ENCODE data around the gene LRFN3. TPM values are rescaled to one million over a fixed set of nuclear protein-coding genes. Genes with fewer than 3 reads are reported as not detected.
A peak's percentile ranks its signal among the peaks of the same experiment; 100 is the strongest.

LRFN3 gene
- total and polyA plus RNA-seq, 2 of the 4 experiments (the other 2 are of a cell fraction): 0.36 to 4.8 TPM

DNA sequence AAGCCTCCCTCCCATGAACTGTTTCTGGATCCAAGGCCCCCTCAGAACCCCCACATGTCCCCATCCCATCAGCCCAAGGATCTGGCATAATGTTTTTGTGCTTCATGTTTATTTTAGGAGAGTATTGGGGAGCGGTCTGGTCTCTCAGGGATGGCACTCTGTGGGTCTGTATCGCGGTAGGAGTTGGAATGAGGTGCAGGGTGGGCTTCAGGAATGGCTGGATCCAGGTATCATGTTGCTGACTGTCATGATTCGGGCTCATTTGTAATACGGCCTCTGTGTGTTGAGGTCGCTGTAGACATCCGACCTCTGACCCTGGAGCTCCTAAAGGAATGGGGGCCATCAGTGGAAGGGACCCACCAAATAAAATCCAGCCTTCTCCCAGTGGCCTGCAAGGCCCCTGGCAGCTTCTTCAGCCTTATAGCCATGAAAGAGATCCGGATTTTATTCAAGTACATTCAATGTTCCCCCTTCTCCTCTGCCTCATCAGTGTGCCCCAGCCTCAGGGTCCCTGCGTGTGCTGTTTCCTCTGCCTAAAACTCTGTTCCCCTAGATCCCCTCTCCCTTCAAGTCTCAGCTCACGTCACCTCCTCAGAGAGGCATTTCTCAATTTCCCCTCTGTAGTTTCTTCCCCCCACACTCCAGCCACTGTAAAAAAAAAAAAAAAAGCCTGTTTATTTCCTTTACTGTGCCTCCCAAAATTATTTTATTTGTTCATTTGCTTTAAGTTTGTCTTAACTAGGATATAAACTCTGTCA is 31.7 kb upstream of the LRFN3 start:
- no peaks in the 10 kb centered on the region for H3K27me3 ChIP-seq (ENCODE audit: control insufficient read depth, insufficient read depth, low read length)
- CTCF ChIA-PET: no interaction called here
- H4K91ac ChIP-seq (ENCODE audit: insufficient read depth, low read depth, low read length): peak overlapping the region; percentile 51
- H2AK5ac ChIP-seq (ENCODE audit: low read depth, low read length): peak overlapping the region; percentile 76
- no peaks in the 10 kb centered on the region for H3K36me3 ChIP-seq (ENCODE audit: control insufficient read depth, insufficient read depth, low read length)
- peak overlapping the region; percentile 79 for H2BK120ac ChIP-seq (ENCODE audit: low read depth, low read length)
- POLR2A ChIA-PET (ENCODE audit: unreplicated experiment): no interaction called here
- H2BK15ac ChIP-seq (ENCODE audit: low read depth, low read length): peak overlapping the region; percentile 81; the same call in 1 of the 3 replicates
- H2BK5ac ChIP-seq (ENCODE audit: low read depth, low read length, poor library complexity, severe bottlenecking): peak overlapping the region; percentile 71
- H2BK20ac ChIP-seq (ENCODE audit: low read depth, low read length): peak overlapping the region; percentile 82
- H3K9me1 ChIP-seq (ENCODE audit: insufficient read depth, low read length): peaks cover 22% of the 10 kb centered on the region
- in situ Hi-C loops (cut with MboI; ENCODE audit: low sequenced_read_pairs) (no loop called here), intact Hi-C loops (cut with micrococcal nuclease) (no loop called here), dilution Hi-C loops (cut with HindIII; ENCODE audit: low sequenced_read_pairs, unreplicated experiment) (no loop called here)
- peak overlapping the region; percentile 72 for H3K4ac ChIP-seq (ENCODE audit: low read depth, low read length)
- peak overlapping the region; percentile 69 for H2AK9ac ChIP-seq (replicated peaks; ENCODE audit: low read depth, low read length, poor library complexity)
- H3K9me3 ChIP-seq (ENCODE audit: control insufficient read depth, insufficient read depth, low read length): no peaks in the 10 kb centered on the region
- no TSS peak for BruUV-seq (replicated peaks)
- no peak for DNase-seq
- 91% methylated on average over 5 of the region's 10 CpGs; no CpG with 5 or more reads in 1 of the 2 experiments for WGBS, 2 experiments (ENCODE audit: extremely low coverage in 2 of 2, insufficient read length in 1 of 2)
- ATAC-seq (ENCODE audit: low read depth): no peak
- H3K27ac ChIP-seq (ENCODE audit: insufficient read depth, low read length): peak overlapping the region; percentile 80
- H2AFZ ChIP-seq (replicated peaks; ENCODE audit: low read length, poor library complexity): peak overlapping the region; percentile 52
- H3K4me3 ChIP-seq (ENCODE audit: insufficient read depth, low read depth, low read length): no peak overlapping the region
- peak overlapping the region; percentile 31; the same call in 1 of the 2 replicates for H3K9ac ChIP-seq (ENCODE audit: low read depth, low read length)
- no peaks in the 10 kb centered on the region for H4K20me1 ChIP-seq (ENCODE audit: insufficient read depth, low read length)
- no peak overlapping the region for H3K4me2 ChIP-seq (ENCODE audit: low read depth, low read length)
- peaks cover 31% of the 10 kb centered on the region for H3K4me1 ChIP-seq (ENCODE audit: control insufficient read depth, insufficient read depth, low read length)
- H4K8ac ChIP-seq (ENCODE audit: low read depth in 2 of 2, low read length in 2 of 2): peak overlapping the region in 1 of 2 experiments; percentile 84; a peak in 2 of 4 replicates
- H3K18ac ChIP-seq (ENCODE audit: low read depth, low read length): 0 out of 2 replicates have a peak overlapping the region, but pooled peaks have one; percentile 24
- peak overlapping the region; percentile 55; the same call in 1 of the 2 replicates for H4K5ac ChIP-seq (ENCODE audit: low read depth, low read length)
- no peak overlapping the region; the same call in 1 of the 2 replicates for H3K14ac ChIP-seq (replicated peaks; ENCODE audit: low read depth, low read length)
- no peak overlapping the region; the same call in 1 of the 2 replicates for H3K23ac ChIP-seq (ENCODE audit: low read depth, low read length)
- H3K56ac ChIP-seq (ENCODE audit: extremely low read depth, insufficient read depth, low read length): no peak overlapping the region
- peaks cover 0 to 7% of the 10 kb centered on the region in 2 experiments; a peak in 3 of 4 replicates for H3K79me1 ChIP-seq (ENCODE audit: low read depth in 1 of 2, low read length in 2 of 2)
- TF ChIP-seq CEBPB (IDR thresholded peaks at IDR 0.05; ENCODE audit: low read depth, low read length): no peak
- TF ChIP-seq MXI1 (IDR thresholded peaks at IDR 0.05; ENCODE audit: borderline replicate concordance, low read depth, low read length): no peak
- TF ChIP-seq FOS (IDR thresholded peaks at IDR 0.05; ENCODE audit: low read depth, low read length): no peak
- TF ChIP-seq, protein P1, sequence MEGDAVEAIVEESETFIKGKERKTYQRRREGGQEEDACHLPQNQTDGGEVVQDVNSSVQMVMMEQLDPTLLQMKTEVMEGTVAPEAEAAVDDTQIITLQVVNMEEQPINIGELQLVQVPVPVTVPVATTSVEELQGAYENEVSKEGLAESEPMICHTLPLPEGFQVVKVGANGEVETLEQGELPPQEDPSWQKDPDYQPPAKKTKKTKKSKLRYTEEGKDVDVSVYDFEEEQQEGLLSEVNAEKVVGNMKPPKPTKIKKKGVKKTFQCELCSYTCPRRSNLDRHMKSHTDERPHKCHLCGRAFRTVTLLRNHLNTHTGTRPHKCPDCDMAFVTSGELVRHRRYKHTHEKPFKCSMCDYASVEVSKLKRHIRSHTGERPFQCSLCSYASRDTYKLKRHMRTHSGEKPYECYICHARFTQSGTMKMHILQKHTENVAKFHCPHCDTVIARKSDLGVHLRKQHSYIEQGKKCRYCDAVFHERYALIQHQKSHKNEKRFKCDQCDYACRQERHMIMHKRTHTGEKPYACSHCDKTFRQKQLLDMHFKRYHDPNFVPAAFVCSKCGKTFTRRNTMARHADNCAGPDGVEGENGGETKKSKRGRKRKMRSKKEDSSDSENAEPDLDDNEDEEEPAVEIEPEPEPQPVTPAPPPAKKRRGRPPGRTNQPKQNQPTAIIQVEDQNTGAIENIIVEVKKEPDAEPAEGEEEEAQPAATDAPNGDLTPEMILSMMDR (conservative IDR thresholded peaks at IDR 0.05; ENCODE audit: low read depth, low read length): no peak
- TF ChIP-seq, protein P2, sequence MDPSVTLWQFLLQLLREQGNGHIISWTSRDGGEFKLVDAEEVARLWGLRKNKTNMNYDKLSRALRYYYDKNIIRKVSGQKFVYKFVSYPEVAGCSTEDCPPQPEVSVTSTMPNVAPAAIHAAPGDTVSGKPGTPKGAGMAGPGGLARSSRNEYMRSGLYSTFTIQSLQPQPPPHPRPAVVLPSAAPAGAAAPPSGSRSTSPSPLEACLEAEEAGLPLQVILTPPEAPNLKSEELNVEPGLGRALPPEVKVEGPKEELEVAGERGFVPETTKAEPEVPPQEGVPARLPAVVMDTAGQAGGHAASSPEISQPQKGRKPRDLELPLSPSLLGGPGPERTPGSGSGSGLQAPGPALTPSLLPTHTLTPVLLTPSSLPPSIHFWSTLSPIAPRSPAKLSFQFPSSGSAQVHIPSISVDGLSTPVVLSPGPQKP (IDR thresholded peaks at IDR 0.05; ENCODE audit: borderline replicate concordance, low read depth, low read length): no peak
- TF ChIP-seq BHLHE40 (IDR thresholded peaks at IDR 0.05; ENCODE audit: low read depth, low read length): no peak
- TF ChIP-seq SMC3 (IDR thresholded peaks at IDR 0.05; ENCODE audit: low read depth, low read length): no peak
- TF ChIP-seq NFE2L2 (IDR thresholded peaks at IDR 0.05; ENCODE audit: low read depth, low read length): no peak
- no peak for TF ChIP-seq MAFK (IDR thresholded peaks at IDR 0.05; ENCODE audit: low read depth, low read length)
- TF ChIP-seq CHD1 (IDR thresholded peaks at IDR 0.05; ENCODE audit: low read depth, low read length): no peak
- TF ChIP-seq RFX5 (IDR thresholded peaks at IDR 0.05; ENCODE audit: low read depth, low read length): no peak
- no peak for TF ChIP-seq MAZ (IDR thresholded peaks at IDR 0.05; ENCODE audit: borderline replicate concordance, low read depth, low read length)
- TF ChIP-seq, protein P3, sequence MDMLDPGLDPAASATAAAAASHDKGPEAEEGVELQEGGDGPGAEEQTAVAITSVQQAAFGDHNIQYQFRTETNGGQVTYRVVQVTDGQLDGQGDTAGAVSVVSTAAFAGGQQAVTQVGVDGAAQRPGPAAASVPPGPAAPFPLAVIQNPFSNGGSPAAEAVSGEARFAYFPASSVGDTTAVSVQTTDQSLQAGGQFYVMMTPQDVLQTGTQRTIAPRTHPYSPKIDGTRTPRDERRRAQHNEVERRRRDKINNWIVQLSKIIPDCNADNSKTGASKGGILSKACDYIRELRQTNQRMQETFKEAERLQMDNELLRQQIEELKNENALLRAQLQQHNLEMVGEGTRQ (IDR thresholded peaks at IDR 0.05; ENCODE audit: low read depth, low read length): no peak
- no peak for TF ChIP-seq POLR2A (IDR thresholded peaks at IDR 0.05; ENCODE audit: low read depth, low read length)
- TF ChIP-seq RAD21 (IDR thresholded peaks at IDR 0.05; ENCODE audit: low read length): no peak
